B cell (primary cell): ENCODE data around the gene NUP155. TPM values are rescaled to one million over a fixed set of nuclear protein-coding genes. Genes with fewer than 3 reads are reported as not detected.
"Not testable (repeated sequence)": the region's sequence is repeated elsewhere in the genome, so short reads cannot be mapped to it uniquely, and the experiment has no call there.

Source experiments
- ATAC-seq: fragments of 200-7000 bp; cut with Tn5 transposase; one replicate; pipeline ENCODE4 v1.10.0; 2021; ENCODE audit warnings: low read depth, mild to moderate bottlenecking, moderate number of reproducible peaks, moderate library complexity
- CTCF ChIA-PET: fragments of 350-600 bp; sonication (Branson Sonifier 250); formaldehyde crosslinking; loops from one replicate; lab custom pipeline; 2021; ENCODE audit warnings: antibody characterized with exemption, inconsistent platforms; lab: Charles Lee
- POLR2A ChIA-PET: fragments of 350-600 bp; sonication (Branson Sonifier 250); formaldehyde crosslinking; loops from one replicate; lab custom pipeline; 2021; ENCODE audit warnings: antibody characterized with exemption; lab: Charles Lee
- DNase-seq: peaks from one replicate; pipeline ENCODE4 v3.0.0; 2013
- H2AFZ ChIP-seq: 2 replicates; pipeline ENCODE4 v1.6.1; 2012; ENCODE audit warnings: mild to moderate bottlenecking, low read depth, low read length; ENCODE audit not compliant: insufficient read depth, poor library complexity, severe bottlenecking
- H3K27ac ChIP-seq, 2 donors: 1 replicate in 1 of 2; 2 replicates in 1 of 2; pipeline ENCODE4 v1.5.1; 2012 to 2013; ENCODE audit warnings: low read length in 2 of 2, mild to moderate bottlenecking in 2 of 2, moderate library complexity in 1 of 2
- H3K27me3 ChIP-seq, 4 experiments: fragments of 200-600 bp in 1 of 4; sonication (generic) in 1 of 4; replicated peaks in 1 of 4; 1 replicate in 2 of 4; 2 replicates in 2 of 4; pipeline versions ENCODE4 v1.6.1 to v1.7.0; 2013 to 2016; ENCODE audit warnings: low read length in 3 of 4, mild to moderate bottlenecking in 2 of 4, mixed read lengths in 1 of 4, moderate library complexity in 1 of 4; ENCODE audit not compliant: insufficient read depth in 4 of 4, control insufficient read depth in 3 of 4; ENCODE audit errors: control extremely low read depth in 1 of 4
- H3K36me3 ChIP-seq, 2 experiments: replicated peaks in 1 of 2; 1 replicate in 1 of 2; 2 replicates in 1 of 2; pipeline versions ENCODE4 v1.6.1 to v1.7.1; 2013; ENCODE audit warnings: low read length in 1 of 2; ENCODE audit not compliant: insufficient read depth in 2 of 2, control insufficient read depth in 1 of 2; ENCODE audit errors: control extremely low read depth in 1 of 2, extremely low read depth in 1 of 2
- H3K4me1 ChIP-seq, 2 donors: fragments of 200-600 bp in 1 of 2; sonication (generic) in 1 of 2; 1 replicate in 1 of 2; 2 replicates in 1 of 2; pipeline versions ENCODE4 v1.5.1 to v1.6.1; 2013 to 2017; ENCODE audit warnings: low read length in 2 of 2; ENCODE audit not compliant: control insufficient read depth in 2 of 2, insufficient read depth in 2 of 2
- H3K4me2 ChIP-seq: replicated peaks from 2 replicates; pipeline ENCODE3; 2012; ENCODE audit warnings: mild to moderate bottlenecking, low read depth, low read length; ENCODE audit not compliant: poor library complexity, severe bottlenecking
- H3K4me3 ChIP-seq, 5 experiments: fragments of 200-600 bp in 1 of 5; sonication (generic) in 1 of 5; 1 replicate in 3 of 5; 2 replicates in 2 of 5; pipeline versions ENCODE4 v1.5.1 to v1.7.0; 2011 to 2016; ENCODE audit warnings: low read length in 4 of 5, mild to moderate bottlenecking in 4 of 5, low read depth in 2 of 5, control low read depth in 1 of 5, moderate library complexity in 1 of 5; ENCODE audit not compliant: insufficient read depth in 1 of 5; ENCODE audit errors: control extremely low read depth in 1 of 5, extremely low read depth in 1 of 5
- H3K79me2 ChIP-seq: fragments of 200-600 bp; sonication (generic); one replicate; pipeline ENCODE4 v1.6.0; 2016; ENCODE audit warnings: low read length; ENCODE audit not compliant: control insufficient read depth, insufficient read depth
- H3K9ac ChIP-seq: fragments of 200-600 bp; sonication (generic); 2 replicates; pipeline ENCODE4 v1.6.1; 2017; ENCODE audit warnings: mild to moderate bottlenecking, low read length, moderate library complexity
- H3K9me3 ChIP-seq, 3 donors: one replicate each; pipeline versions ENCODE4 v1.6.1 to v1.7.1; 2013; ENCODE audit warnings: low read length in 2 of 3; ENCODE audit not compliant: control insufficient read depth in 2 of 3, insufficient read depth in 1 of 3; ENCODE audit errors: control extremely low read depth in 1 of 3
- H4K20me1 ChIP-seq: 2 replicates; pipeline ENCODE4 v1.6.0; 2012; ENCODE audit warnings: mild to moderate bottlenecking, low read length; ENCODE audit not compliant: insufficient read depth, control insufficient read depth, poor library complexity, severe bottlenecking
- H3K27ac Mint-ChIP-seq: one replicate; pipeline ENCODE4 v1.8.0; 2021; ENCODE audit warnings: mixed read lengths
- H3K27me3 Mint-ChIP-seq: one replicate; pipeline ENCODE4 v1.8.0; 2021; ENCODE audit warnings: mixed read lengths
- H3K4me1 Mint-ChIP-seq: one replicate; pipeline ENCODE4 v1.8.0; 2021; ENCODE audit warnings: mixed read lengths
- H3K4me3 Mint-ChIP-seq: one replicate; pipeline ENCODE4 v1.8.0; 2021; ENCODE audit warnings: mixed read lengths
- H3K9me3 Mint-ChIP-seq: one replicate; pipeline ENCODE4 v1.8.0; 2022; ENCODE audit warnings: mixed read lengths; ENCODE audit not compliant: insufficient read depth
- EZH2 ChIP-seq: IDR thresholded peaks from 2 replicates; pipeline ENCODE4 v1.6.1; 2012; ENCODE audit warnings: borderline replicate concordance, low read depth, mild to moderate bottlenecking, moderate library complexity, low read length; ENCODE audit not compliant: insufficient read depth, poor library complexity, severe bottlenecking
- WGBS: methylation state at CpG from one replicate; pipeline ENCODE4 v1.1.5; 2013; ENCODE audit warnings: missing lambda C conversion rate; ENCODE audit not compliant: insufficient coverage; 5-methylcytosine and 5-hydroxymethylcytosine counted together
- intact Hi-C: fragments of 100-400 bp; cut with micrococcal nuclease; formaldehyde crosslinking; loops from one replicate; pipeline ENCODE4 v1.10.0; 2022
- polyA plus RNA-seq: library from polyadenylated mRNA; depleted of rRNA; stranded (reverse); fragments of >200 nt; gene quantifications from 2 replicates; pipeline ENCODE4 v1.2.3, GENCODE V29; 2012
- total RNA-seq, 2 donors: library from RNA; stranded (reverse); fragments of 120-200 nt in 1 of 2; gene quantifications; 1 replicate in 1 of 2; 2 replicates in 1 of 2; pipeline versions ENCODE4 v1.2.3 to v1.2.4, GENCODE V29; 2013 to 2022
- TF ChIP-seq, protein P1 (sequence below): fragments of 200-600 bp; IDR thresholded peaks from one replicate; pipeline ENCODE4 v1.8.0; 2022; ENCODE audit warnings: antibody characterized with exemption, mild to moderate bottlenecking

The NUP155 gene
- total and polyA plus RNA-seq, 2 donors (not counting 1 experiment from before 2014, with no cell fraction given) = 6.0 to 33.8 TPM

DNA sequence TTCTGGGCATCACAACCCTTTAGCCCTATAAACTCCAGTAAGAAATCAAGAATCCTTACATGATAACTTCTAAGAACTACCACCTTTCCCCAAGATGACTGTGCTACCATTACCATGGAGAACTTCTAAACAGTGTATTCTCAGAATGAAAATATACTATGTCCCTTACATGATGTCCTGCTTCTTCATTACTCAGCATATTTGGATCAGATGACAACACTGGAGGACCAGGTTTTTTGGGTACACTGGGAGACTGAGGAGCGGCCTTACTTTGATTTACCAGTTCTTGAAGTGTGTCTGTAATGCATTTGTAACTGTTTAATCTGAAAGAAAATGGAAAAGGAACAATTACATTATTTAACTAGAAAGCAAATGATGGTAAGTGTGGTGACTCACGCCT, 66.0 kb downstream of the NUP155 start:
- CTCF ChIA-PET = no interaction called here

DNA sequence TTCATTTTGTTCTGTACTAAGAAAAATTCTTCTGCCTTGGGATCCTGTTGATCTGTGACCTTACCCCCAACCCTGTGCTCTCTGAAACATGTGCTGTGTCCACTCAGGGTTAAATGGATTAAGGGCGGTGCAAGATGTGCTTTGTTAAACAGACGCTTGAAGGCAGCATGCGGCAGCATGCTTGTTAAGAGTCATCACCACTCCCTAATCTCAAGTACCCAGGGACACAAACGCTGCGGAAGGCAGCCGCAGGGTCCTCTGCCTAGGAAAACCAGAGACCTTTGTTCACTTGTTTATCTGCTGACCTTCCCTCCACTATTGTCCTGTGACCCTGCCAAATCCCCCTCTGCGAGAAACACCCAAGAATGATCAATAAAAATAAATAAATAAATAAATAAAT, 74.6 kb downstream of the NUP155 start:
- H4K20me1 ChIP-seq, H3K4me1 Mint-ChIP-seq, H3K27me3 ChIP-seq, ATAC-seq, H3K9me3 Mint-ChIP-seq, H3K9me3 ChIP-seq, H2AFZ ChIP-seq, POLR2A ChIA-PET, H3K4me2 ChIP-seq, CTCF ChIA-PET, H3K4me3 ChIP-seq, H3K27ac Mint-ChIP-seq, H3K27me3 Mint-ChIP-seq, H3K79me2 ChIP-seq, H3K27ac ChIP-seq, H3K4me1 ChIP-seq, DNase-seq, H3K4me3 Mint-ChIP-seq, intact Hi-C loops, H3K9ac ChIP-seq: not testable (repeated sequence)
- WGBS = 100% methylated on average over 2 of the region's 7 CpGs
- H3K36me3 ChIP-seq = peaks cover 15 to 54% of the 10 kb centered on the region in 2 experiments

More for the DNA sequence above, 66.0 kb downstream of the NUP155 start:
- no peaks in the 10 kb centered on the region for H3K9me3 ChIP-seq
- no peak overlapping the region for H3K4me3 ChIP-seq
- peaks cover 23 to 72% of the 10 kb centered on the region in 2 experiments for H3K36me3 ChIP-seq
- no peaks in the 10 kb centered on the region for H3K4me1 Mint-ChIP-seq
- no peak for DNase-seq
- no peak overlapping the region for H3K4me2 ChIP-seq
- H3K27me3 Mint-ChIP-seq = no peaks in the 10 kb centered on the region
- H3K4me3 Mint-ChIP-seq = no peak overlapping the region
- no peak overlapping the region for H3K27ac ChIP-seq
- no peaks in the 10 kb centered on the region for H3K9me3 Mint-ChIP-seq
- TF ChIP-seq, protein P1, sequence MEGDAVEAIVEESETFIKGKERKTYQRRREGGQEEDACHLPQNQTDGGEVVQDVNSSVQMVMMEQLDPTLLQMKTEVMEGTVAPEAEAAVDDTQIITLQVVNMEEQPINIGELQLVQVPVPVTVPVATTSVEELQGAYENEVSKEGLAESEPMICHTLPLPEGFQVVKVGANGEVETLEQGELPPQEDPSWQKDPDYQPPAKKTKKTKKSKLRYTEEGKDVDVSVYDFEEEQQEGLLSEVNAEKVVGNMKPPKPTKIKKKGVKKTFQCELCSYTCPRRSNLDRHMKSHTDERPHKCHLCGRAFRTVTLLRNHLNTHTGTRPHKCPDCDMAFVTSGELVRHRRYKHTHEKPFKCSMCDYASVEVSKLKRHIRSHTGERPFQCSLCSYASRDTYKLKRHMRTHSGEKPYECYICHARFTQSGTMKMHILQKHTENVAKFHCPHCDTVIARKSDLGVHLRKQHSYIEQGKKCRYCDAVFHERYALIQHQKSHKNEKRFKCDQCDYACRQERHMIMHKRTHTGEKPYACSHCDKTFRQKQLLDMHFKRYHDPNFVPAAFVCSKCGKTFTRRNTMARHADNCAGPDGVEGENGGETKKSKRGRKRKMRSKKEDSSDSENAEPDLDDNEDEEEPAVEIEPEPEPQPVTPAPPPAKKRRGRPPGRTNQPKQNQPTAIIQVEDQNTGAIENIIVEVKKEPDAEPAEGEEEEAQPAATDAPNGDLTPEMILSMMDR = no peak
- no peak for TF ChIP-seq EZH2
- intact Hi-C loops = no loop called here
- no peaks in the 10 kb centered on the region for H3K27me3 ChIP-seq
- no peak overlapping the region for H2AFZ ChIP-seq
- H3K4me1 ChIP-seq = no peaks in the 10 kb centered on the region
- POLR2A ChIA-PET = no interaction called here
- ATAC-seq = no peak
- no peaks in the 10 kb centered on the region for H4K20me1 ChIP-seq
- no peak overlapping the region for H3K9ac ChIP-seq
- no peaks in the 10 kb centered on the region for H3K79me2 ChIP-seq
- no CpG with 5 or more reads among the region's 2 CpGs for WGBS
- H3K27ac Mint-ChIP-seq = no peak overlapping the region
